ENCODE data around the gene ART5. TPM values are rescaled to one million over a fixed set of nuclear protein-coding genes. Genes with fewer than 3 reads are reported as not detected.
A peak's percentile ranks its signal among the peaks of the same experiment; 100 is the strongest.

The ART5 gene
- total RNA-seq, 1 experiment from 2014 or later = not detected

DNA sequence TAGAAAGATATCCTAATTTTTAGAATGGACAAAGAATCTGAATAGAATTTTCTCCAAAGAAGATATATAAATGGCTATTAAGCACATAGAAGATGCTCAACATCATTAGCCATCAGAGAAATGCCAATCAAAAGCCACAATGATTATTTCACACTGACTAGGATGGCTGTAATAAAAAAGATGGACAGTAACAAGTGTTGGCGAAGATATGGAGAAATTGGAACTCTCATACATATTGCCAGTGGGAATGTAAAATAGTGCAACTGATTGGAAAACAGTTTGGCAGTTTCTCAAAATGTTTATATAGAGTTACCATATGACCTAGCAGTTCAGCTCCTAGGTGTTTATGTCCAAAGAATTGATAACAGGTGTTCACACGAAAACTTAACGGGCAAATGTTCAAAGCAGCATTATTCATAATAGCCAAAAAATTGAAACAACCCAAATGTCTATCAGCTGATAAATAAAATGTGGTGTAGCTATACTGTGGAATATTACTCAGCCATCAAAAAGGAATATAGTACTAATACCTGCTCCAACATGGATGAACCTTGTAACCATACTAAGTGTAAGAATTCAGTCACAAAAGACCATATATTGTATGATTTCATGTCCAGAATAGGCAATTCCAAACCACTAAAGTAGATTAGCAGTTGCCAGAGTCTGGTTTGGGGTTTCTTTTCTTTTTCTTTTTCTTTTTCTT lies 29.7 kb downstream of the ART5 start:
- no peak for DNase-seq (ENCODE audit: low spot score)
- no peaks in the 10 kb centered on the region for H3K36me3 ChIP-seq (ENCODE audit: insufficient read depth, low read length, poor library complexity, severe bottlenecking)
- no peak overlapping the region for H3K4me3 ChIP-seq (ENCODE audit: low read depth, low read length, poor library complexity, severe bottlenecking)
- intact Hi-C loops (cut with micrococcal nuclease; ENCODE audit: unreplicated experiment) = no loop called here
- no TSS peak for BruUV-seq (replicated peaks)
- no peaks in the 10 kb centered on the region for H3K9me3 ChIP-seq (ENCODE audit: low read depth, low read length, poor library complexity, severe bottlenecking)
- H3K27ac ChIP-seq (ENCODE audit: low read depth, low read length, poor library complexity, severe bottlenecking) = no peak overlapping the region
- TF ChIP-seq EZH2 (IDR thresholded peaks at IDR 0.05; ENCODE audit: borderline replicate concordance, low read depth, low read length, poor library complexity, severe bottlenecking) = no peak
- TF ChIP-seq, protein P1, sequence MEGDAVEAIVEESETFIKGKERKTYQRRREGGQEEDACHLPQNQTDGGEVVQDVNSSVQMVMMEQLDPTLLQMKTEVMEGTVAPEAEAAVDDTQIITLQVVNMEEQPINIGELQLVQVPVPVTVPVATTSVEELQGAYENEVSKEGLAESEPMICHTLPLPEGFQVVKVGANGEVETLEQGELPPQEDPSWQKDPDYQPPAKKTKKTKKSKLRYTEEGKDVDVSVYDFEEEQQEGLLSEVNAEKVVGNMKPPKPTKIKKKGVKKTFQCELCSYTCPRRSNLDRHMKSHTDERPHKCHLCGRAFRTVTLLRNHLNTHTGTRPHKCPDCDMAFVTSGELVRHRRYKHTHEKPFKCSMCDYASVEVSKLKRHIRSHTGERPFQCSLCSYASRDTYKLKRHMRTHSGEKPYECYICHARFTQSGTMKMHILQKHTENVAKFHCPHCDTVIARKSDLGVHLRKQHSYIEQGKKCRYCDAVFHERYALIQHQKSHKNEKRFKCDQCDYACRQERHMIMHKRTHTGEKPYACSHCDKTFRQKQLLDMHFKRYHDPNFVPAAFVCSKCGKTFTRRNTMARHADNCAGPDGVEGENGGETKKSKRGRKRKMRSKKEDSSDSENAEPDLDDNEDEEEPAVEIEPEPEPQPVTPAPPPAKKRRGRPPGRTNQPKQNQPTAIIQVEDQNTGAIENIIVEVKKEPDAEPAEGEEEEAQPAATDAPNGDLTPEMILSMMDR (conservative IDR thresholded peaks at IDR 0.05; ENCODE audit: low read depth, low read length) = no peak
- H3K4me1 ChIP-seq (ENCODE audit: insufficient read depth, low read length, poor library complexity, severe bottlenecking) = no peaks in the 10 kb centered on the region
- ChIA-PET POLR2A (ENCODE audit: low non-redundant PET) (no interaction called here), CTCF (no interaction called here)
- no peaks in the 10 kb centered on the region for H3K27me3 ChIP-seq (replicated peaks; ENCODE audit: insufficient read depth, low read depth, low read length, poor library complexity)

DNA sequence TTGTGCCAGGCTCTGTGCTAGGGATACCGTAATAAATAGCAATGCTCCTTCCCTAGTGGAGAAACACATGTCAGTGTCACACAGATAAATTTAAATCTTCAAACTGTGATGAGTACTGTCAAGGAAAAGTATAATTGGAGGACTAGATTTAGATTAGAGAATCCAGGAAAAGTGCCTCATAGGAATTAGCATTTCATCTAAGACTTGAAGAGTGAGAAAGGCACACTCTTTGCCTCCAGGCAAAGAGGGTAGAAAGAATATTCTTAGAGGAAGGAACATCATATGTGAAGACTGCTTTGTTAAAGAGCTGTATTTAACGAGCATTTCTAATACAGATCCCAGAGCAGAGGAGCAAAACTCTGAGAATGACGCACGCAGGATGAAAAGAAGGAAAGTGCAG lies 30.9 kb downstream of the ART5 start:
- Histone ChIP-seq H3K36me3 (ENCODE audit: insufficient read depth, low read length, poor library complexity, severe bottlenecking) (no peaks in the 10 kb centered on the region), H3K4me1 (ENCODE audit: insufficient read depth, low read length, poor library complexity, severe bottlenecking) (no peaks in the 10 kb centered on the region), H3K27me3 (replicated peaks; ENCODE audit: insufficient read depth, low read depth, low read length, poor library complexity) (no peaks in the 10 kb centered on the region), H3K9me3 (ENCODE audit: low read depth, low read length, poor library complexity, severe bottlenecking) (no peaks in the 10 kb centered on the region), H3K4me3 (ENCODE audit: low read depth, low read length, poor library complexity, severe bottlenecking) (no peak overlapping the region), H3K27ac (ENCODE audit: low read depth, low read length, poor library complexity, severe bottlenecking) (no peak overlapping the region)
- TF ChIP-seq EZH2 (IDR thresholded peaks at IDR 0.05; ENCODE audit: borderline replicate concordance, low read depth, low read length, poor library complexity, severe bottlenecking) = no peak
- TF ChIP-seq, protein P1 (conservative IDR thresholded peaks at IDR 0.05; ENCODE audit: low read depth, low read length) = no peak
- intact Hi-C loops (cut with micrococcal nuclease; ENCODE audit: unreplicated experiment) = no loop called here
- DNase-seq (ENCODE audit: low spot score) = no peak
- CTCF ChIA-PET = no interaction called here
- BruUV-seq (replicated peaks) = no TSS peak
- POLR2A ChIA-PET (ENCODE audit: low non-redundant PET) = no interaction called here

DNA sequence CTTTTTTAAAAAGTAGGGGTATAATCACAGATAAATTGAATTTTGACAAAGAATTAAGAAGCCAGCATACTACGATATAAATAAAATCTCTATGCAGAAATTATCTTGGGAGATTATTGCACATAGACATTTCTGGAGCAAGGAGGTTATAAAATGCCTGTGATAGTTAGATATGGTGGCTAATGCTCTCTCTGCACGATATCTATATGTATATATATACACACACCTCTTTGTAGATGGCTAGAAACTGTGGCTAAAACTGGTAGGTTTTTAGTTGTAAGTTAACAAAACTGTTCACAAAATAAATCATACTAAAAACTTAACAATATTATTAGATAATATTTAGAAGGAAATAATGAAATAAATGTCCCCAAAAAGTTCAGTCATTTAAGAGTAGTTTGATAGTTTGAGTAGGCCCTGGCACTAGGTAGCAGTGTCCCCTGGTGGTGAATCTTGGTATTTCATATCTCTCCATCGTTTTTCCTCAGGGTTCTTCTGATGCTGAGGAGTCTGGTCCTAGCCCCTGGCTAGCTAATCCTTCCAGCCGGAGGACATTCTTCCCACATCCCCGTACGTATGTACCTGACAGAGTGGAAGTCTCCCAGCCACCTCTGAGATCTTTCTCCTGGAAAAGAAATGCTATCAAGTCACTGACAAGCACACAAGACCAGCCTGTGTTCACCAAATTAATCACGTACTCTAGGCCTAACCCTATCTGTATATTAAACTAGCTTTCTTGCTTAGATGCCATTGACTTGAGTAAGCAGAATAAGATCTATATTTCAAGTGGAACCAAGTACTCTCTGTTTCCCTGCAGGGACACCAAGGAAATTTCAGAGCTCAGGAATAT lies 32.2 kb downstream of the ART5 start:
- no peak for TF ChIP-seq EZH2 (IDR thresholded peaks at IDR 0.05; ENCODE audit: borderline replicate concordance, low read depth, low read length, poor library complexity, severe bottlenecking)
- TF ChIP-seq, protein P1 (conservative IDR thresholded peaks at IDR 0.05; ENCODE audit: low read depth, low read length) = peak; percentile 75
- H3K27me3 ChIP-seq (replicated peaks; ENCODE audit: insufficient read depth, low read depth, low read length, poor library complexity) = no peaks in the 10 kb centered on the region
- H3K4me3 ChIP-seq (ENCODE audit: low read depth, low read length, poor library complexity, severe bottlenecking) = no peak overlapping the region
- no peaks in the 10 kb centered on the region for H3K9me3 ChIP-seq (ENCODE audit: low read depth, low read length, poor library complexity, severe bottlenecking)
- CTCF ChIA-PET = no interaction called here
- H3K4me1 ChIP-seq (ENCODE audit: insufficient read depth, low read length, poor library complexity, severe bottlenecking) = no peaks in the 10 kb centered on the region
- no TSS peak for BruUV-seq (replicated peaks)
- POLR2A ChIA-PET (ENCODE audit: low non-redundant PET) = interaction anchor here (0.5 kb wide), 1 partner anchor 79 kb away, joined by 3 read pairs; no protein-coding TSS in a partner anchor
- no peaks in the 10 kb centered on the region for H3K36me3 ChIP-seq (ENCODE audit: insufficient read depth, low read length, poor library complexity, severe bottlenecking)
- no peak overlapping the region for H3K27ac ChIP-seq (ENCODE audit: low read depth, low read length, poor library complexity, severe bottlenecking)
- DNase-seq (ENCODE audit: low spot score) = peak; percentile 45
- intact Hi-C loops (cut with micrococcal nuclease; ENCODE audit: unreplicated experiment) = loop anchor here (10.0 kb wide), 1 partner anchor 155 kb away; no protein-coding TSS in a partner anchor

Data from A673 (cell line).